HG03135 (cell line): ENCODE measurements around the gene KPNA6.
A peak's percentile ranks its signal among the peaks of the same experiment; 100 is the strongest.
"Not testable (repeated sequence)": the region's sequence is repeated elsewhere in the genome, so short reads cannot be mapped to it uniquely, and the experiment has no call there.

Experiments
- ATAC-seq: cut with Tn5 transposase; IDR thresholded peaks from one replicate; pipeline ENCODE4 v1.9.1; 2021; ENCODE audit warnings: mild to moderate bottlenecking, moderate library complexity; ENCODE audit not compliant: unreplicated experiment

The KPNA6 gene

GRCh38 chr1:32138965-32139364 lies 31.1 kb downstream of the KPNA6 start:
- ATAC-seq: no peak

DNA sequence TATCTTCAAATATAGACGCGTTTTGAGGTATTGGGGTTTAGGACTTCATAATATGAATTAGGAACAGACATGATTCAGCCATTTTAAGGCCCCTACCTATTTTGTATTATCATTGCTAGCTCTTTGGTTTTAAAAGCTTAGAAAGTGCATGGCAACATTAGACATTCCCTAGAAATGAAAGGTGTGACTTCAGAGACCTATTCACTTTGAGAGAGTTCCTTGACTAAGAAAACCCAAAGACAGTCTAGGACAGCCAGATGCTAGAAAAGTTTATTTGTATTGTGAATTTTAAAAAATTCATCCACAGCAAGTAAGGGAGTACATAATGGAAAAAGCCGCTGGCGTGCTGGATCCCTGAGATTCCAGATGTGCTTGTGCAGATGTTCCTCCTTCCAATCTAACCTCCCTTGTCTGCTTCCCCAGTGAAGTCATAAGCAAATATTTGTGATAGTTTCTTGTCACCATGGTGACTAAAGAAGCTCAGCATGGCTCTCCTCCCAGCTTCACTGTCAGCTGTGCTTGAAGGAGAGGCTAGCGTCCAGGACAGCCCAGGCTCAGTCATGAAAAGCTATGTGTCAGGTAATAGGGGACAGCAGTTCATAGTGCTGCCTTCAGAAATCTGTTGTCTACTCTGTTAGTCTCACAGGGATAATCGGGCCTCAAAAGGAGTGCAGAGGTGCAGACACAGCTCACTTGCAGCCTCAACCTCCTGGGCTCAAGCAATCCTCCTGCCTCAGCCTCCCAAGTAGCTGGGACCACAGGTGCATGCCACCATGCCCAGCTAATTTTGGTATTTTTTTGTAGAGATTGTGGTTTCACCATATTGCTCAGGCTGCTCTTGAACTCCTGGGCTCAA lies 34.8 kb downstream of the KPNA6 start:
- no peak for ATAC-seq

DNA sequence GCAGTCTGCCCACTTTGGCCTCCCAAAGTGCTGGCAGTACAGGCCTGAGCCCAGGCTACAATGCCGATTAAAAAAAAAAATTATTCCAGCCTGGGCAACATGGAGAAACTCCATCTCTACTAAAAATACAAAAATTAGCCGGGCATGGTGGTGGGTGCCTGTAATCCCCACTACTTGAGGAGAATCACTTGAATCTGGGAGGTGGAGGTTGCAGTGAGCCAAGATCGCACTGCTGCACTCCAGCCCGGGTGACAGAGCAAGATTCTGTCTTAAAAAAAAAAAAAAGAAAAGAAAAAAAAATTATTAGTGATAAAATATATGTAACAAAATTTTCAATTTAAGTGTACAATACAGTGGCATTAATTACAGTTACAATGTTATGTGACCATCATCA lies 35.4 kb downstream of the KPNA6 start:
- not testable (repeated sequence) for ATAC-seq

GRCh38 chr1:32144033-32144432 lies 36.2 kb downstream of the KPNA6 start:
- ATAC-seq: no peak

DNA sequence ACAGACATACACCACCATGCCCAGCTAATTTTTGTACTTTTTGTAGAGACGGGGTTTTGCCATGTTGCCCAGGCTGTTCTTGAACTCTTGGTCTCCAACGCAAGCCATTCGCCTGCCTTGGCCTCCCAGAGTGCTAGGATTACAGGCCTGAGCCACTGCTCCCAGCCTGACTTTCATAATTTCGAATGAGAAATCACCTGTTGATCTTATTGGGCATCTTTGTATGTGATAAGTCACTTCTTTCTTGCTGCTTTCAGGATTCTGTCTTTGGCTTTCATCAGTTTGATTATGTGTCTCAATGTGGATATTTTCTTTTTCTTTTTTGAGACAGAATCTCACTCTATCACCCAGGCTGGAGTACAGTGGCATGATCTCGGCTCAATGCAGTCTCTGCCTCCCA lies 39.9 kb downstream of the KPNA6 start:
- not testable (repeated sequence) for ATAC-seq

GRCh38 chr1:32150847-32151246 lies 43.0 kb downstream of the KPNA6 start:
- ATAC-seq: no peak

DNA sequence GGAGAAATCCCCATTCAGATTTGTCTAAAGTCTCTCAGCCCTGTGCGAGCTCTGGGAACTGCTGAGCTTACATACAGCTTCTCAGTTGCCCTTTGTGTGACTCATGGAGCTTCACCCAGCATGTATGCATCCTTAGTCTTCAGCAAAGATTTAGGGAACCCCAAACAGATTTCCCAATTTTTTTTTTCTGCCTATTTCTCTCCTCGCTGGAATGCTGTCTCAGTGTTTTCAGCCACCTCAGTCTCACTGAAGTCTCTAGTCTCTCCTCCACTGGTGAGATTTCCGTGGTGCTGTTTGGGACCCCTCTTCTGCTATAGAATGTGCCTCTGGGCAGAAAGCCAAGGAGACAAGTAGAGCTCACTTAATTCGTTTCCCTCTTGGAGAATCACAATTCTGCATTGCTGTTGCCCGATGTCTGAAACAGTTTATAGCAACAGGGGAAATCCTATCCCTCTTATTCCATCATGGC lies 43.5 kb downstream of the KPNA6 start:
- no peak for ATAC-seq

DNA sequence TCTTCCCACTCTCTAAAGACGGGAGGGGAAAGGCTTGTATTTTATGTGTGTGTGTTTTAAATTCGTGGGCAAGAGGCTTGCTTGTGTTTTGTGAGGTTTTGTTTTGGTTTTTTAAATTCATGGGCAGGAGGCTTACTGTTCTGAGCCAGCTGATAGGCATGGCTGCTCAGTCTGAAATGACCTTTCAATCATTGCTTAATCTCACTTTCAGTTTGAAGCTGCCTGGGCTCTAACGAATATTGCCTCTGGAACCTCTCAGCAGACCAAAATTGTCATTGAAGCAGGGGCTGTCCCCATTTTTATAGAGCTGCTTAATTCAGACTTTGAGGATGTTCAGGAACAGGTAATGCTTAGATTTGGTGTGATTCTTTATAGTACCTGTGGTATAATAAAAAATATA lies 51.3 kb downstream of the KPNA6 start:
- no peak for ATAC-seq

- ATAC-seq: no peak
These were observed 55.5 kb downstream of the KPNA6 start for GRCh38 chr1:32163405-32163804.

GRCh38 chr1:32165633-32166032 lies 57.8 kb downstream of the KPNA6 start:
- ATAC-seq: not testable (repeated sequence)

GRCh38 chr1:32170991-32171390 lies 63.1 kb downstream of the KPNA6 start:
- no peak for ATAC-seq

GRCh38 chr1:32172621-32173245 lies 64.9 kb downstream of the KPNA6 start:
- ATAC-seq: no peak

DNA sequence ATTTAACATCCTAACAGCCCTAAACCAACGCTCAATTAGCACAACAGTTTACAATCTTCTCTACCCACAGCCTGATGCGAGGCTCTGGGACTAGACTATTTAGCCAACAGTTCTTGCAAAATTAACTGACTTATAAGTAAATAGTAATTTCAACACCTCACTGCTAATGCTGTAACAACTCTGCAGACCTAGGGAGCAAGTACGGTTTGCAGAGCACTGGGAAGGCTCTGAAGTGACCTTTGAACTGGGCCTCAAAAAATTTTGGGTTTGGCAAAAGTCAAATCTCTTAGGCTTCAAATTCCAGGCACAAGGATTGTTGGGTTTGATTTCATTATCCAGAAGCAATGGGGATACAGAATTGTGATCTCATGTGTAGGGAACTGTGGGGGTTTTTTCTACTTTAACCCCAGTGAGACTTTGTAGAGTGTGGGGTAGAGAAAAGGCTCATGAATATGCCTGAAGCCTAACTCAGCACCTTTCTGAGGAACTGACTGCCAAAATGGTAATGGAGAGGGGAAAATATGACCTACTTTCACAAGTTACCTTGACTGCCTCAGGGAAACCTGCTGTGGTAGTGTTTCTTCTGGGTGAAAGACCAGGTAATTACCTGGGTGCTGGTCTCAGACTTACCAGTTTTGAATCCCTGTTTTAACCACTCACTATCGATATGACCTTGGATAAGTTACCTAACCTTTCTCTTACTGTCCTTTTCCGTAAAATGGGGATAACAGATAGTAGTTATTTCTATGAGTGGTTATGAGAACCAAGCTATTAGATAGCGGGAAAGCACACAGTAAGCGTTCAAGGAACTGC lies 70.7 kb downstream of the KPNA6 start:
- ATAC-seq: no peak

GRCh38 chr1:32179193-32179442 lies 71.3 kb downstream of the KPNA6 start:
- peak; percentile 2 for ATAC-seq

- peak; percentile 72 for ATAC-seq
These were observed 71.8 kb downstream of the KPNA6 start, which contains the start of gene TXLNA for GRCh38 chr1:32179443-32180185. Gene TXLNA (plus strand): TSS chr1:32179675. CDS start chr1:32180346, 671 bp downstream.

GRCh38 chr1:32180186-32181060 lies 72.6 kb downstream of the KPNA6 start:
- ATAC-seq: no peak

GRCh38 chr1:32181065-32181464 lies 73.2 kb downstream of the KPNA6 start:
- ATAC-seq: no peak

- ATAC-seq: no peak
These were observed 73.7 kb downstream of the KPNA6 start for GRCh38 chr1:32181563-32181962.

- no peak for ATAC-seq
These were observed 74.2 kb downstream of the KPNA6 start for GRCh38 chr1:32182060-32182459.

DNA sequence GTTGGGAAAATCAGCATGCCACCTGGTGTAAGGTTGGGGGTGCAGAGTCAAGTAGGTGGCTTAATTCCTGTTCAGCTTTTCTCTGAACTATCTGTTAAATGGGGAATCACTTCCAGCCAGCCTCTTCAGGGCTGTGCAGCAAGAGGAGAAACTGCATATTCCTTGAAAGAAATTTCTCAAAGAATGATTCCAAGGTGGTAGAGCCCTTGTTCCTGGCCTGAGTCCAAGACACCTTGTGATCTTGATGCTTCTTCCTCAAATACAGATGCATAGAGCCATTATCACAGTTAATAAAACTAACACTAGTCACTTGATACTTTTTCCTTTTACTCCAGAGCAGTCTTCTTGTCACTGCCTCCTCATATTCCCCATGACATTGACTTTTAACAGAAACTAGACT lies 76.8 kb downstream of the KPNA6 start:
- no peak for ATAC-seq
